ENCODE measurements around the gene LSG1.

The LSG1 gene

GRCh38 chr3:194707147-194707540 lies 35.2 kb upstream of the LSG1 start:
- no peak overlapping the region for H3K4me2 ChIP-seq (ENCODE audit: low read length)
- TF ChIP-seq, protein P1, sequence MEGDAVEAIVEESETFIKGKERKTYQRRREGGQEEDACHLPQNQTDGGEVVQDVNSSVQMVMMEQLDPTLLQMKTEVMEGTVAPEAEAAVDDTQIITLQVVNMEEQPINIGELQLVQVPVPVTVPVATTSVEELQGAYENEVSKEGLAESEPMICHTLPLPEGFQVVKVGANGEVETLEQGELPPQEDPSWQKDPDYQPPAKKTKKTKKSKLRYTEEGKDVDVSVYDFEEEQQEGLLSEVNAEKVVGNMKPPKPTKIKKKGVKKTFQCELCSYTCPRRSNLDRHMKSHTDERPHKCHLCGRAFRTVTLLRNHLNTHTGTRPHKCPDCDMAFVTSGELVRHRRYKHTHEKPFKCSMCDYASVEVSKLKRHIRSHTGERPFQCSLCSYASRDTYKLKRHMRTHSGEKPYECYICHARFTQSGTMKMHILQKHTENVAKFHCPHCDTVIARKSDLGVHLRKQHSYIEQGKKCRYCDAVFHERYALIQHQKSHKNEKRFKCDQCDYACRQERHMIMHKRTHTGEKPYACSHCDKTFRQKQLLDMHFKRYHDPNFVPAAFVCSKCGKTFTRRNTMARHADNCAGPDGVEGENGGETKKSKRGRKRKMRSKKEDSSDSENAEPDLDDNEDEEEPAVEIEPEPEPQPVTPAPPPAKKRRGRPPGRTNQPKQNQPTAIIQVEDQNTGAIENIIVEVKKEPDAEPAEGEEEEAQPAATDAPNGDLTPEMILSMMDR (IDR thresholded peaks at IDR 0.05): no peak
- no peaks in the 10 kb centered on the region for H3K36me3 ChIP-seq (ENCODE audit: control insufficient read depth, insufficient read depth, low read length)
- H3K9me3 ChIP-seq (ENCODE audit: control insufficient read depth, low read length): no peaks in the 10 kb centered on the region
- H3K27me3 ChIP-seq (ENCODE audit: control insufficient read depth, insufficient read depth, low read length): no peaks in the 10 kb centered on the region
- H3K79me2 ChIP-seq: no peaks in the 10 kb centered on the region
- H3K9ac ChIP-seq: no peak overlapping the region
- no peak overlapping the region for H2AFZ ChIP-seq
- H3K27ac ChIP-seq: no peak overlapping the region
- no peaks in the 10 kb centered on the region for H3K4me1 ChIP-seq
- no peak overlapping the region for H3K4me3 ChIP-seq (ENCODE audit: low read depth, low read length)

GRCh38 chr3:194705761-194706160 lies 33.8 kb upstream of the LSG1 start:
- Histone ChIP-seq H3K27ac (no peak overlapping the region), H3K79me2 (no peaks in the 10 kb centered on the region), H3K4me3 (ENCODE audit: low read depth, low read length) (no peak overlapping the region), H3K4me1 (no peaks in the 10 kb centered on the region), H3K9me3 (ENCODE audit: control insufficient read depth, low read length) (no peaks in the 10 kb centered on the region), H3K4me2 (ENCODE audit: low read length) (no peak overlapping the region), H3K36me3 (ENCODE audit: control insufficient read depth, insufficient read depth, low read length) (no peaks in the 10 kb centered on the region), H3K27me3 (ENCODE audit: control insufficient read depth, insufficient read depth, low read length) (no peaks in the 10 kb centered on the region), H2AFZ (no peak overlapping the region), H3K9ac (no peak overlapping the region)
- TF ChIP-seq, protein P1 (IDR thresholded peaks at IDR 0.05): no peak

DNA sequence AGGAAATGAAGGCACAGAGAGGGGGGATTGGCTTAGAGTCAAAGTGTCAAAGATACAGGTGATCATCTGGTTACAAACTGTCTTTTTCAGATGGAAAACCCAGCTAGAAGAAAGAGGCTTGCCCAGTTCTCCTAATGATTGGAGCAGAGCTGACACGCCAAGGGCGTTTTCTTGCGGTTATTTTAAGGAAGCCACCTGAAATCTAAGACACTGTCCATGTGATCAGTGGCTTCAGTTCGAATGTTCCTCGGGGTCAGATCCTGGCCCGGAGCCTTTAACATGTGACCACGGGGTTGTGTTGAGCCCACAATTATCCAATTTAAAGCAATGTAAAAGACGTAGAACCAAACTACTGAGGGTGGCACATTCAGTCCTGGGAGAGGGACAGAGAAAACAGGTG lies 33.2 kb upstream of the LSG1 start:
- no peak overlapping the region for H3K9ac ChIP-seq
- H3K27ac ChIP-seq: no peak overlapping the region

DNA sequence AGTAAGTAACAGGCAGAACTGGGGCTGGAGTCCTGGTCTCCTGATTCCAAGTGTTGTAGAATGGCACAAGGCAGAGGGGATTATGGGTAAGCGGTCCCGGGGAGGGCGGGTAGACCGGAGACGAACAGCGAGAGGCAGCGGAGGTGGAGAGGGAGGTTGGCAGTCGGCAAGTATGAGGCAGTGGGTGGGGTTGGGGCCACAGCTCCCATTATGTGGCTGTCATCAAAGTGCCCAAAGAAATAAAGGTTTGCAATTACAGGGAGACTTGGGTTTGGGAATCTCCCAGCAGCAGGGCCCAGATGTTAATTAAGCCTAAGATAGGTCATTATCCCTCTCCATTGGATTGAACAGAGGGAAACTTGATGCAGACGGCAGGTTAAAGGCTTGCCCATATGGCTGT lies 30.6 kb upstream of the LSG1 start:
- no peaks in the 10 kb centered on the region for H3K9me3 ChIP-seq (ENCODE audit: control insufficient read depth, low read length)
- H3K4me2 ChIP-seq (ENCODE audit: low read length): no peak overlapping the region
- no peaks in the 10 kb centered on the region for H3K4me1 ChIP-seq
- H3K27me3 ChIP-seq (ENCODE audit: control insufficient read depth, insufficient read depth, low read length): no peaks in the 10 kb centered on the region
- no peaks in the 10 kb centered on the region for H3K36me3 ChIP-seq (ENCODE audit: control insufficient read depth, insufficient read depth, low read length)
- H3K9ac ChIP-seq: no peak overlapping the region
- H2AFZ ChIP-seq: no peak overlapping the region
- H3K79me2 ChIP-seq: no peaks in the 10 kb centered on the region
- TF ChIP-seq, protein P1 (IDR thresholded peaks at IDR 0.05): no peak
- no peak overlapping the region for H3K4me3 ChIP-seq (ENCODE audit: low read depth, low read length)
- no peak overlapping the region for H3K27ac ChIP-seq

More for the DNA sequence above, 33.2 kb upstream of the LSG1 start:
- no peak overlapping the region for H3K4me2 ChIP-seq (ENCODE audit: low read length)
- no peaks in the 10 kb centered on the region for H3K36me3 ChIP-seq (ENCODE audit: control insufficient read depth, insufficient read depth, low read length)
- TF ChIP-seq, protein P1 (IDR thresholded peaks at IDR 0.05): no peak
- no peak overlapping the region for H2AFZ ChIP-seq
- no peaks in the 10 kb centered on the region for H3K79me2 ChIP-seq
- no peaks in the 10 kb centered on the region for H3K27me3 ChIP-seq (ENCODE audit: control insufficient read depth, insufficient read depth, low read length)
- no peaks in the 10 kb centered on the region for H3K4me1 ChIP-seq
- no peak overlapping the region for H3K4me3 ChIP-seq (ENCODE audit: low read depth, low read length)
- H3K9me3 ChIP-seq (ENCODE audit: control insufficient read depth, low read length): no peaks in the 10 kb centered on the region

DNA sequence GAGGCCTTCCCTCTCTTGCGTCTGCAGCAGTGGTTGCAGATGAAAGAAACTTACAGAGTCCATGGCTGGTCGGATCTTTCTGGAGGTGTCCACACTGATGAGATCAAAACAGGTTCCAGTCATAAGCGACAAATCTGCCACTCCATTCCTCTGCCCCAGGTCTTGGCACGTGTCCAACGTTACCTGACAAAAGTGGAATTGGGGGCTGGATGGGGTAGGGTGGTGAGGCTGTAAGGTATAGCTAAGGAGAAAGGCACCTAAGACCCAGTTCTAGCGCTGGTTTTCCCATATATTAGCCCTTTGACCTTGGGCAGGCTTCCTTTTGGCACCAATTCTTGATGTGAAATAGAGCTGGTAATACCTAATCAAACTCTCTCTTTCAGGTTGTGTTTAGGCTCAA lies 24.7 kb upstream of the LSG1 start:
- TF ChIP-seq, protein P1 (IDR thresholded peaks at IDR 0.05): no peak
- H3K9me3 ChIP-seq (ENCODE audit: control insufficient read depth, low read length): no peaks in the 10 kb centered on the region
- no peaks in the 10 kb centered on the region for H3K36me3 ChIP-seq (ENCODE audit: control insufficient read depth, insufficient read depth, low read length)
- H3K9ac ChIP-seq: no peak overlapping the region
- no peak overlapping the region for H3K4me3 ChIP-seq (ENCODE audit: low read depth, low read length)
- no peak overlapping the region for H2AFZ ChIP-seq
- peaks cover 5% of the 10 kb centered on the region for H3K4me1 ChIP-seq
- no peaks in the 10 kb centered on the region for H3K79me2 ChIP-seq
- no peaks in the 10 kb centered on the region for H3K27me3 ChIP-seq (ENCODE audit: control insufficient read depth, insufficient read depth, low read length)
- H3K4me2 ChIP-seq (ENCODE audit: low read length): no peak overlapping the region
- H3K27ac ChIP-seq: no peak overlapping the region
